C4-2B (cell line): ENCODE data around the gene HID1.

Experiments
- CTCF ChIP-seq: fragments of 450-650 bp; conservative IDR thresholded peaks from 2 replicates; pipeline ENCODE4 v1.5.1; 2017; ENCODE audit warnings: mild to moderate bottlenecking
- ZFX ChIP-seq: fragments of 450-650 bp; IDR thresholded peaks from 2 replicates; pipeline ENCODE4 v1.6.1; 2017

GRCh38 chr17:74919440-74920305 lies 52.9 kb downstream of the HID1 start:
- TF ChIP-seq CTCF: peak; percentile 80
- no peak for TF ChIP-seq ZFX
